HCT116 (cell line): ENCODE results near the gene GPX4. TPM values are rescaled to one million over a fixed set of nuclear protein-coding genes. Genes with fewer than 3 reads are reported as not detected.

Experiments
- ATAC-seq: fragments of 200-7000 bp; cut with Tn5 transposase; 2 replicates; pipeline ENCODE4 v1.9.1; 2020; ENCODE audit warnings: mild to moderate bottlenecking, moderate library complexity
- BruUV-seq: library from RNA; stranded (reverse); fragments of 400-500 nt; replicated peaks from 2 replicates; lab custom pipeline; 2021; lab: Mats Ljungman, UMichigan
- CTCF ChIA-PET: fragments of 300-600 bp; sonication (Branson Sonifier 250); formaldehyde crosslinking; loops from one replicate; lab custom pipeline; 2021; ENCODE audit warnings: antibody characterized with exemption; lab: Charles Lee
- POLR2A ChIA-PET: fragments of 300-600, 350-600 bp; sonication (Branson Sonifier 250); formaldehyde crosslinking; loops from one replicate; lab custom pipeline; 2021; ENCODE audit warnings: antibody characterized with exemption; lab: Charles Lee
- RAD21 ChIA-PET, 2 experiments: fragments of 300-600 bp; sonication (Branson Sonifier 250); formaldehyde crosslinking; loops; one replicate each; lab custom pipeline; 2023; ENCODE audit warnings: low total read pairs in 2 of 2; ENCODE audit not compliant: uncharacterized antibody in 2 of 2, unreplicated experiment in 2 of 2, low non-redundant PET in 1 of 2; lab: Charles Lee
- DNase-seq: peaks from one replicate; pipeline ENCODE4 v3.0.0-alpha.2; 2010; ENCODE audit warnings: low read depth, low spot score
- H2AFZ ChIP-seq: fragments of 200-600 bp; shearing (Covaris generic), sonication (generic); 2 replicates; pipeline ENCODE4 v1.6.1; 2017; ENCODE audit warnings: low read depth, mixed run types, mixed read lengths, antibody characterized with exemption, low read length; ENCODE audit not compliant: poor library complexity, severe bottlenecking
- H3K27ac ChIP-seq: 2 replicates; pipeline ENCODE4 v1.5.1; 2012; ENCODE audit warnings: low read depth, low read length
- H3K27me3 ChIP-seq: fragments of 200-600 bp; sonication (generic); 2 replicates; pipeline ENCODE4 v1.6.1; 2016; ENCODE audit warnings: mixed run types, low read length, mixed read lengths; ENCODE audit not compliant: insufficient read depth
- H3K36me3 ChIP-seq, 2 experiments: fragments of 200-500 bp in 1 of 2; fragments of 200-600 bp in 1 of 2; sonication (Bioruptor generic) in 1 of 2; sonication (generic) in 1 of 2; 2 replicates each; pipeline versions ENCODE4 v1.5.1 to v1.6.1; 2014 to 2016; ENCODE audit warnings: low read length in 2 of 2, inconsistent platforms in 1 of 2, mixed read lengths in 1 of 2, mixed run types in 1 of 2; ENCODE audit not compliant: insufficient read depth in 2 of 2, control insufficient read depth in 1 of 2
- H3K4me1 ChIP-seq, 2 experiments: fragments of 200-600 bp in 1 of 2; sonication (generic) in 1 of 2; 2 replicates each; pipeline versions ENCODE4 v1.5.1 to v1.6.1; 2012 to 2017; ENCODE audit warnings: low read length in 2 of 2, inconsistent platforms in 1 of 2, mild to moderate bottlenecking in 1 of 2, mixed read lengths in 1 of 2, mixed run types in 1 of 2, moderate library complexity in 1 of 2; ENCODE audit not compliant: insufficient read depth in 2 of 2, control insufficient read depth in 1 of 2
- H3K4me2 ChIP-seq: fragments of 200-600 bp; sonication (generic); 2 replicates; pipeline ENCODE4 v1.6.1; 2017; ENCODE audit warnings: mixed run types, low read length, mixed read lengths
- H3K4me3 ChIP-seq, 2 experiments: fragments of 200-600 bp in 1 of 2; sonication (generic) in 1 of 2; replicated peaks in 1 of 2; 2 replicates each; pipeline ENCODE4 v1.5.1; 2011 to 2016; ENCODE audit warnings: low read length in 2 of 2, control low read depth in 1 of 2, low read depth in 1 of 2, mild to moderate bottlenecking in 1 of 2, mixed read lengths in 1 of 2, mixed run types in 1 of 2
- H3K79me2 ChIP-seq: fragments of 200-600 bp; sonication (generic); 2 replicates; pipeline ENCODE4 v1.6.1; 2017; ENCODE audit warnings: mild to moderate bottlenecking, mixed run types, low read length, moderate library complexity, mixed read lengths; ENCODE audit not compliant: insufficient read depth
- H3K9ac ChIP-seq: fragments of 200-600 bp; sonication (generic); 2 replicates; pipeline ENCODE4 v1.6.1; 2016; ENCODE audit warnings: low read length, mixed read lengths
- H3K9me2 ChIP-seq: fragments of 200-600 bp; sonication (generic), shearing (Covaris generic); 2 replicates; pipeline ENCODE4 v1.6.1; 2017; ENCODE audit warnings: mixed run types, mild to moderate bottlenecking, moderate library complexity; ENCODE audit not compliant: insufficient read depth
- H3K9me3 ChIP-seq, 2 experiments: fragments of 200-500 bp in 1 of 2; fragments of 200-600 bp in 1 of 2; sonication (Bioruptor generic) in 1 of 2; sonication (generic) in 1 of 2; 2 replicates each; pipeline ENCODE4 v1.6.1; 2014 to 2017; ENCODE audit warnings: low read length in 2 of 2, mixed read lengths in 2 of 2, inconsistent platforms in 1 of 2, low read depth in 1 of 2, mild to moderate bottlenecking in 1 of 2, mixed run types in 1 of 2, moderate library complexity in 1 of 2; ENCODE audit not compliant: control insufficient read depth in 1 of 2, insufficient read depth in 1 of 2
- H4K20me1 ChIP-seq: fragments of 200-600 bp; sonication (generic), shearing (Covaris generic); 2 replicates; pipeline ENCODE4 v1.6.1; 2017; ENCODE audit warnings: mixed run types, mild to moderate bottlenecking, moderate library complexity; ENCODE audit not compliant: insufficient read depth
- CBX3 ChIP-seq: IDR thresholded peaks from 2 replicates; pipeline ENCODE4 v1.6.1; 2012; ENCODE audit warnings: low read depth
- EGR1 ChIP-seq: IDR thresholded peaks from 2 replicates; pipeline ENCODE4 v1.6.1; 2012; ENCODE audit warnings: low read depth
- ELF1 ChIP-seq: IDR thresholded peaks from 2 replicates; pipeline ENCODE4 v1.6.1; 2012; ENCODE audit warnings: low read depth, borderline replicate concordance
- EZH2phosphoT487 ChIP-seq: fragments of 200-600 bp; IDR thresholded peaks from 2 replicates; pipeline ENCODE4 v1.6.1; 2018; ENCODE audit warnings: antibody characterized with exemption, borderline replicate concordance
- JUND ChIP-seq: IDR thresholded peaks from 2 replicates; pipeline ENCODE4 v1.6.1; 2012
- POLR2A ChIP-seq: IDR thresholded peaks from 2 replicates; pipeline ENCODE4 v1.7.0; 2011; ENCODE audit warnings: borderline replicate concordance; ENCODE audit not compliant: insufficient read depth, insufficient read length; ENCODE audit errors: extremely low read depth
- RAD21 ChIP-seq: IDR thresholded peaks from 2 replicates; pipeline ENCODE4 v1.6.1; 2012; ENCODE audit warnings: low read depth, mild to moderate bottlenecking
- SIN3A ChIP-seq: IDR thresholded peaks from 2 replicates; pipeline ENCODE4 v1.6.1; 2012; ENCODE audit warnings: low read depth
- SRF ChIP-seq: IDR thresholded peaks from 2 replicates; pipeline ENCODE4 v1.6.1; 2012; ENCODE audit warnings: low read depth
- intact Hi-C: fragments of 100-400 bp; cut with micrococcal nuclease; formaldehyde crosslinking; loops from 2 replicates; pipeline ENCODE4 v1.10.0; 2022
- total RNA-seq: library from RNA; stranded (reverse); gene quantifications from one replicate; pipeline ENCODE4 v1.2.1, GENCODE V29; 2021; ENCODE audit not compliant: unreplicated experiment
- TF ChIP-seq, protein P1 (sequence below): IDR thresholded peaks from 2 replicates; pipeline ENCODE4 v1.6.1; 2012
- TF ChIP-seq, protein P2 (sequence below): IDR thresholded peaks from 2 replicates; pipeline ENCODE4 v1.6.1; 2012; ENCODE audit warnings: low read depth
- TF ChIP-seq, protein P3 (sequence below), 3 experiments: fragments of 200-600 bp in 1 of 3; sonication (generic) in 1 of 3; IDR thresholded peaks in 2 of 3; conservative IDR thresholded peaks in 1 of 3; 2 replicates each; pipeline ENCODE4 v1.5.1; 2012 to 2017; ENCODE audit warnings: low read depth in 2 of 3, low read length in 2 of 3, antibody characterized with exemption in 1 of 3, borderline replicate concordance in 1 of 3, control low read depth in 1 of 3, mild to moderate bottlenecking in 1 of 3, mixed read lengths in 1 of 3, mixed run types in 1 of 3, moderate library complexity in 1 of 3; ENCODE audit not compliant: insufficient read depth in 1 of 3

The GPX4 gene
- total RNA-seq, 1 experiment from 2014 or later, result 481 TPM

DNA sequence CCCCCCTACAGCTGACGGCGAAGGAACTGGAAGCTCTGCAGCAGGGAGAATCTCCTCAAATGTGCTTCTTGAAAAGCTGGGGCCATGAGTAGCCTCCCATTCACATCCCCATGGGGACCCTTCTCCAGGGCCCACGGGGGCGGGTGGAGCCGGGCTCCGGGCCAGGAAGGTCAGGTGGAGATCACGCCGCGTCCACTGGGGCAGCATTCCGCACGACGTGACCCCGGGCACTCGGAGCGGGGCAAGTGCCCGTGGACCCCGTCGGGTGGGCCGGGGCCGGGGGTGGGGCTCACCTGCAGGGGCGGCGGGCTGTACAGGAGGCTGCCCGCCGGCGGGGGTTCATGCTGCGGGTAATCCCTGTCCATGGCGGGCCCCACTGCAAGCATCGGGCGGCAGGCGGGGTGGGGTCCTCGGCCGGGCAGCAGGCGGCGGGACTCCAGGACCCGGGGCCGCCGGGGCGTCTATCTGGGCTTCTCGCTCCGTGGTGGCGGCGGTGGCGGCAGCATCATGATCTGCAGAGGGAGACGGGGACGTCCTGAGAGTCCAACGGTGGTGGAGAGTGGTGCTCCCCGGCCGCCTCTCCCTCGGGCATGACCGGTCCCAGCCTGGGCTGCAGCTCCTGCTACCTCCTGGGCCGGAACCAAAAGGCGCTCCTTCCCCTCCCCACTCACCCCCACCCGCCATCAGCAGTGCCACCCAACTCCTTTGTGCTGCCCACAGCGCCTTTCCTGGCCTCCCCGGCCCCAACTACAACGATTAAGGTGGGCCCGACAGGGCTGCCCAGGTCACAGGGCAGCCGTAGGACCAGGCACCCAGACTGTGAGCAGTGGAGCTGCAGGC lies 50.3 kb downstream of the GPX4 start:
- no peak for DNase-seq
- no peaks in the 10 kb centered on the region for H3K27me3 ChIP-seq
- BruUV-seq, result no TSS peak
- no peak overlapping the region for H3K9ac ChIP-seq
- peaks cover 0 to 21% of the 10 kb centered on the region in 2 experiments; a peak in 3 of 4 replicates for H3K36me3 ChIP-seq
- TF ChIP-seq, protein P1, sequence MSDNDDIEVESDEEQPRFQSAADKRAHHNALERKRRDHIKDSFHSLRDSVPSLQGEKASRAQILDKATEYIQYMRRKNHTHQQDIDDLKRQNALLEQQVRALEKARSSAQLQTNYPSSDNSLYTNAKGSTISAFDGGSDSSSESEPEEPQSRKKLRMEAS, result no peak
- TF ChIP-seq, protein P2, sequence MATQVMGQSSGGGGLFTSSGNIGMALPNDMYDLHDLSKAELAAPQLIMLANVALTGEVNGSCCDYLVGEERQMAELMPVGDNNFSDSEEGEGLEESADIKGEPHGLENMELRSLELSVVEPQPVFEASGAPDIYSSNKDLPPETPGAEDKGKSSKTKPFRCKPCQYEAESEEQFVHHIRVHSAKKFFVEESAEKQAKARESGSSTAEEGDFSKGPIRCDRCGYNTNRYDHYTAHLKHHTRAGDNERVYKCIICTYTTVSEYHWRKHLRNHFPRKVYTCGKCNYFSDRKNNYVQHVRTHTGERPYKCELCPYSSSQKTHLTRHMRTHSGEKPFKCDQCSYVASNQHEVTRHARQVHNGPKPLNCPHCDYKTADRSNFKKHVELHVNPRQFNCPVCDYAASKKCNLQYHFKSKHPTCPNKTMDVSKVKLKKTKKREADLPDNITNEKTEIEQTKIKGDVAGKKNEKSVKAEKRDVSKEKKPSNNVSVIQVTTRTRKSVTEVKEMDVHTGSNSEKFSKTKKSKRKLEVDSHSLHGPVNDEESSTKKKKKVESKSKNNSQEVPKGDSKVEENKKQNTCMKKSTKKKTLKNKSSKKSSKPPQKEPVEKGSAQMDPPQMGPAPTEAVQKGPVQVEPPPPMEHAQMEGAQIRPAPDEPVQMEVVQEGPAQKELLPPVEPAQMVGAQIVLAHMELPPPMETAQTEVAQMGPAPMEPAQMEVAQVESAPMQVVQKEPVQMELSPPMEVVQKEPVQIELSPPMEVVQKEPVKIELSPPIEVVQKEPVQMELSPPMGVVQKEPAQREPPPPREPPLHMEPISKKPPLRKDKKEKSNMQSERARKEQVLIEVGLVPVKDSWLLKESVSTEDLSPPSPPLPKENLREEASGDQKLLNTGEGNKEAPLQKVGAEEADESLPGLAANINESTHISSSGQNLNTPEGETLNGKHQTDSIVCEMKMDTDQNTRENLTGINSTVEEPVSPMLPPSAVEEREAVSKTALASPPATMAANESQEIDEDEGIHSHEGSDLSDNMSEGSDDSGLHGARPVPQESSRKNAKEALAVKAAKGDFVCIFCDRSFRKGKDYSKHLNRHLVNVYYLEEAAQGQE, result no peak
- TF ChIP-seq, protein P3, sequence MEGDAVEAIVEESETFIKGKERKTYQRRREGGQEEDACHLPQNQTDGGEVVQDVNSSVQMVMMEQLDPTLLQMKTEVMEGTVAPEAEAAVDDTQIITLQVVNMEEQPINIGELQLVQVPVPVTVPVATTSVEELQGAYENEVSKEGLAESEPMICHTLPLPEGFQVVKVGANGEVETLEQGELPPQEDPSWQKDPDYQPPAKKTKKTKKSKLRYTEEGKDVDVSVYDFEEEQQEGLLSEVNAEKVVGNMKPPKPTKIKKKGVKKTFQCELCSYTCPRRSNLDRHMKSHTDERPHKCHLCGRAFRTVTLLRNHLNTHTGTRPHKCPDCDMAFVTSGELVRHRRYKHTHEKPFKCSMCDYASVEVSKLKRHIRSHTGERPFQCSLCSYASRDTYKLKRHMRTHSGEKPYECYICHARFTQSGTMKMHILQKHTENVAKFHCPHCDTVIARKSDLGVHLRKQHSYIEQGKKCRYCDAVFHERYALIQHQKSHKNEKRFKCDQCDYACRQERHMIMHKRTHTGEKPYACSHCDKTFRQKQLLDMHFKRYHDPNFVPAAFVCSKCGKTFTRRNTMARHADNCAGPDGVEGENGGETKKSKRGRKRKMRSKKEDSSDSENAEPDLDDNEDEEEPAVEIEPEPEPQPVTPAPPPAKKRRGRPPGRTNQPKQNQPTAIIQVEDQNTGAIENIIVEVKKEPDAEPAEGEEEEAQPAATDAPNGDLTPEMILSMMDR (IDR thresholded peaks at IDR 0.05 in 2 of 3, conservative IDR thresholded peaks at IDR 0.05 in 1 of 3; ENCODE audit: borderline replicate concordance in 1 of 3, insufficient read depth in 1 of 3, low read depth in 2 of 3, low read length in 2 of 3), result no peak
- no peak for TF ChIP-seq EZH2phosphoT487
- no peak for TF ChIP-seq CBX3
- no peak for TF ChIP-seq SRF
- TF ChIP-seq POLR2A, result no peak
- TF ChIP-seq RAD21, result no peak
- no peak for TF ChIP-seq ELF1
- no peak for TF ChIP-seq JUND
- TF ChIP-seq SIN3A, result no peak
- no peak for TF ChIP-seq EGR1
- TF ChIP-seq, all 23 proteins: peak for 0
- Histone ChIP-seq H3K79me2 (peaks cover 48% of the 10 kb centered on the region; the same call in 1 of the 2 replicates), H3K4me2 (no peak overlapping the region), H3K9me3 (no peaks in the 10 kb centered on the region), H4K20me1 (no peaks in the 10 kb centered on the region), H3K4me3 (no peak overlapping the region), H3K4me1 (peaks cover 0 to 6% of the 10 kb centered on the region in 2 experiments; a peak in 1 of 4 replicates), H2AFZ (no peak overlapping the region), H3K27ac (no peak overlapping the region; the same call in 1 of the 2 replicates), H3K9me2 (no peaks in the 10 kb centered on the region)
- intact Hi-C loops, result no loop called here
- ChIA-PET RAD21 (no interaction called here), POLR2A (no interaction called here), CTCF (no interaction called here)
- ATAC-seq, result no peak
